GM21825 (cell line): ENCODE data around the gene CCDC66.

Experiments used
- ATAC-seq: cut with Tn5 transposase; IDR thresholded peaks from one replicate; pipeline ENCODE4 v1.9.1; 2021; ENCODE audit warnings: mild to moderate bottlenecking, moderate library complexity; ENCODE audit not compliant: unreplicated experiment

CCDC66 gene

DNA sequence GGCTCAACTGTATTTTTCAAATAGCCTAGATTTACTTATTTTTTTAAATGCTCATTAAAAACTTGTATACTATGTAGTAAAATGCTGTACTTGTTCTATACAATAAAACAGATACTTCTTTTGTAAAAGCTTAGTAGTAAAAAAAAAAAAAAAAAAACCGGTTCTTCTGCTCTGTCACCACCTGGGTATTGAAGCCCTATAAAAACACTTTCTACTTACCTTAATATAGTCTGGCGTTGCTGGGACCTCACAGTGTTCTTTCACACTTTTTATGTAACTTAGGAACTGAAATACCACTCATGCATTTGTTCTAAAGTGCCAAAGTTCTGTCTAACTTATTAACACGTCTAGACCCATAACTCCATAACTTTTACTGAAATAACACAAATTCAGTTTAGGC is 64.7 kb downstream of the CCDC66 start:
- ATAC-seq, result no peak

DNA sequence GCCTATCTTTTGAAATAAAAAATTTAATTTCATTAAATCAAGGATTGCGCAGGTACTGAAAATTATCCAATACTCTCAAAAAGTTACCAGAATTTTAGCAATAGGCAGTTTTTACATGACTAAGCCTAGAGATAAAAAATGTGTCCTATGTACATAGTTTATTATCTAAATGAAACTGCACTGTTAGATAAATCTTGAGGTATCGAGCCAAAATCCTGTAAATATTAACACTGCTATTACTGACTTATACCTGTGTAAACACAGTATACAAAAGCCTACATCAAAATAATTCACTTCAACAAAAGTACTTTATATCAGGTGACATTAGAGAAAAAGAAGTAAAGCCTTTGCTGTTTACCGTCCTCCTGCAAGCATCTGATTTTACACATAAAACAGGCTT is 65.4 kb downstream of the CCDC66 start:
- no peak for ATAC-seq

DNA sequence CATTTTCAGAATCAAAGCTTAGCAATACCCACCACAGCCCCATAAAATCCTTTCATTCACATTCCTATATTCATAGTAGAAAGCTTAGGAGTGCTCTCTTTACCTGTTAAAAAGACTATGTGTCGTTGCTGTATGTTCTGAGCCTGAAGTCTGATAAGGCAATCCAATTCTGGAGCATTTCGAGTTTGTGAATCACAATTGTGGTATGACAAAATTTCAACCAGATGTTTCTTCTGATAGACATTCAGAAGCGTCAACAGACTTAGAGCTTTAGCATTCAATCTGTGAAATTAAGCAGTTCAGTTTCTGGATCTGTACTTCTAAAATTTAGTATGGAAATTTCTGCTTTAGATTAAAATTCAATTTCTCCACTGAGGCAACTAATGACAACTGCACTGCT is 67.8 kb downstream of the CCDC66 start:
- no peak for ATAC-seq

- ATAC-seq, result peak; percentile 79
Measured at GRCh38 chr3:56629047-56629446, 72.1 kb downstream of the CCDC66 start.

- peak; percentile 27 for ATAC-seq
Measured at GRCh38 chr3:56629451-56629850, 72.5 kb downstream of the CCDC66 start.

GRCh38 chr3:56630966-56631365 is 74.0 kb downstream of the CCDC66 start:
- no peak for ATAC-seq

DNA sequence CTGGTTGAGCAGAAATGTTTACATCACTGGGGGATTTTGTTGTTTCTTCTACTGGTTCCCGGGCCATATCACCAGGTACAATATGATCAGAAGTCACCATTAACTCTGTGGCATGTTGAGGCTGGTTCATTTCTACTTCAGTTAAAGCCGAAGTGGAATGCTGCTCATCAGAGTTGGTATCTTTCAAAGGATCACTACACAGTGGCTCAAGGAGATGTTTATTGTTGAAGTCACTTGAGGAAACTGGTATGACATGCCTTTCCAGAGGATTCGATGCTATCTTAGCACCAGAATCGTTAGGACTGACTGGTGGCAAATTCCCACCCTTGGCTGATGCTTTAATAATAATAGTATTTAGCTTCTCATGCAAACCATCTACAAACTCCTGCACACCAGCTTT is 76.2 kb downstream of the CCDC66 start:
- no peak for ATAC-seq

GRCh38 chr3:56633602-56634535 is 76.9 kb downstream of the CCDC66 start:
- ATAC-seq, result no peak

- no peak for ATAC-seq
Measured at GRCh38 chr3:56645407-56645806, 88.4 kb downstream of the CCDC66 start.

DNA sequence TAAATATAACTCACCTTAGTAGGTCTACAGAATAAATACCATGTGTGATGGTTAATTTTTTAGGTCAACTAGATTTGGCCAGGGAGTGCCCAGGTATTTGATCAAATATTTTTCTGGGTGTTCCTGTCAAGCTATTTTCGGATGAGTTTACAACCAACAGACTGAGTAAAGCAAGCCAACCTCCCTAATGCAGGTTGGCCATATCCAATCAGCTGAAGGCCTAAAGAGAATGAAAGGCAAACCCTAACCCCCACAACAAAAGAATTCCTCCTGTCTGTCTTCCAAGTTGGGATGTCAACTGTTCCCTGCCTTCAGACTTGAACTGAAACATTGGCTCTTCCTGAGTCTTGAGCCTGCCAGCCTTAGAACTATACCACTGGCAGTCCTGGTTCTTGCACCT is 97.5 kb downstream of the CCDC66 start:
- ATAC-seq, result no peak

GRCh38 chr3:56655709-56656108 is 98.7 kb downstream of the CCDC66 start:
- no peak for ATAC-seq

- no peak for ATAC-seq
Measured at GRCh38 chr3:56664823-56665222, 107.8 kb downstream of the CCDC66 start.

DNA sequence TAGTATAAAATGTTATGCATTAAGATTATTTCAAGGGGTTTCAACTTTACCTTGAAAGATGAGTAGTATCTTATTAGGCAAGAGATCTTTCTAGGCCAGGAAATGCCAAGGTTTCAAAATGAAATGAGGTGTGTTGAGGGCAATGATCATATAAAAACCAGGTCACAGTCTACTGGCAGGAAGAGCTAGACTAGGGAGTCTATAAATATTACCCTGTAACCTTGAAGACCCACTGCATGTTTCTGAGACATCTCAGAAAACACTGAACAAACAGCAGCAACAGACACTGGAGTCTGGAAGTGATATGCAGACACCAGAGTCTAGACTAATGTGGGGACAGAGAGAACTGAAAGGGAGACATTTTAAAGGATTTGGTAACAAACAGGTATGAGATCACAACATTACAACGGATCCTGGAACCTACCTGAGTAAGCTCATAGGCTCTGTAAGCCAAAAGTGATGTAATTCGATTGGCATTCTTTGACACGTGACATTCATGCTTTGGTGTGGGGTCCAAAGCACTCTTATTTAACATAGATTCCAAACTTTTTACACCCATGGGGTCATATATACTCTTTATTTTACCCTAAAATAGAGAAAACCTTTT is 111.1 kb downstream of the CCDC66 start:
- ATAC-seq, result no peak
